H9 (cell line): Measurements from ENCODE around the gene ARHGEF25. TPM values are rescaled to one million over a fixed set of nuclear protein-coding genes. Genes with fewer than 3 reads are reported as not detected.

ENCODE experiments used
- DNase-seq: peaks from one replicate; pipeline ENCODE4 v3.0.0-alpha.2; 2017
- H2AFZ ChIP-seq: one replicate; pipeline ENCODE4 v1.6.1; 2013; ENCODE audit warnings: mild to moderate bottlenecking, low read length, control low read depth, moderate library complexity
- H2AK5ac ChIP-seq: 2 replicates; pipeline ENCODE4 v1.6.1; 2013; ENCODE audit warnings: low read length, control low read depth, mixed read lengths; ENCODE audit not compliant: insufficient read length
- H2BK120ac ChIP-seq: one replicate; pipeline ENCODE4 v1.6.1; 2013; ENCODE audit warnings: low read depth, mild to moderate bottlenecking, low read length, control low read depth, inconsistent platforms; ENCODE audit not compliant: poor library complexity, severe bottlenecking
- H2BK12ac ChIP-seq: 2 replicates; pipeline ENCODE4 v1.6.1; 2013; ENCODE audit warnings: low read length, control low read depth, mixed read lengths, low read depth; ENCODE audit not compliant: insufficient read length
- H2BK15ac ChIP-seq: 2 replicates; pipeline ENCODE4 v1.6.1; 2013; ENCODE audit warnings: low read depth, low read length, control low read depth
- H2BK20ac ChIP-seq: one replicate; pipeline ENCODE4 v1.6.1; 2013; ENCODE audit warnings: low read depth, mild to moderate bottlenecking, low read length, control low read depth, inconsistent platforms; ENCODE audit not compliant: poor library complexity, severe bottlenecking
- H2BK5ac ChIP-seq: 2 replicates; pipeline ENCODE4 v1.6.1; 2013; ENCODE audit warnings: low read length, control low read depth, mixed read lengths; ENCODE audit not compliant: insufficient read length
- H3K14ac ChIP-seq: 2 replicates; pipeline ENCODE4 v1.6.1; 2013; ENCODE audit warnings: low read length, control low read depth; ENCODE audit not compliant: insufficient read depth
- H3K18ac ChIP-seq: 2 replicates; pipeline ENCODE4 v1.6.1; 2013; ENCODE audit warnings: low read depth, mild to moderate bottlenecking, mixed read lengths, low read length, control low read depth; ENCODE audit not compliant: insufficient read length
- H3K23ac ChIP-seq: 2 replicates; pipeline ENCODE4 v1.6.1; 2013; ENCODE audit warnings: low read length, control low read depth, mixed read lengths, low read depth; ENCODE audit not compliant: insufficient read length
- H3K23me2 ChIP-seq: 2 replicates; pipeline ENCODE4 v1.6.1; 2013; ENCODE audit warnings: low read depth, mild to moderate bottlenecking, mixed read lengths, low read length, control low read depth; ENCODE audit not compliant: insufficient read length, poor library complexity, severe bottlenecking
- H3K27ac ChIP-seq: 2 replicates; pipeline ENCODE4 v1.5.1; 2013; ENCODE audit warnings: low read length, control low read depth, mixed read lengths, low read depth; ENCODE audit not compliant: insufficient read length
- H3K27me3 ChIP-seq: 2 replicates; pipeline ENCODE4 v1.6.1; 2013; ENCODE audit warnings: low read length, control low read depth, inconsistent platforms; ENCODE audit not compliant: insufficient read depth
- H3K4ac ChIP-seq: 2 replicates; pipeline ENCODE4 v1.6.1; 2013; ENCODE audit warnings: low read depth, mild to moderate bottlenecking, control low read depth, inconsistent platforms, low read length, moderate library complexity
- H3K4me1 ChIP-seq: 2 replicates; pipeline ENCODE4 v1.6.1; 2013; ENCODE audit warnings: low read length, control low read depth, inconsistent platforms; ENCODE audit not compliant: insufficient read depth
- H3K4me2 ChIP-seq: 2 replicates; pipeline ENCODE4 v1.6.1; 2013; ENCODE audit warnings: low read length, control low read depth, mixed read lengths; ENCODE audit not compliant: insufficient read length, insufficient read depth
- H3K56ac ChIP-seq: 2 replicates; pipeline ENCODE4 v1.6.1; 2013; ENCODE audit warnings: low read depth, mild to moderate bottlenecking, mixed read lengths, low read length, control low read depth; ENCODE audit not compliant: insufficient read length
- H3K79me1 ChIP-seq: 2 replicates; pipeline ENCODE4 v1.6.1; 2013; ENCODE audit warnings: low read depth, mild to moderate bottlenecking, moderate library complexity, low read length, control low read depth, inconsistent platforms; ENCODE audit not compliant: insufficient read depth, poor library complexity, severe bottlenecking
- H3K79me2 ChIP-seq: 2 replicates; pipeline ENCODE4 v1.6.1; 2013; ENCODE audit warnings: low read length, control low read depth, inconsistent platforms; ENCODE audit not compliant: insufficient read depth
- H3K9ac ChIP-seq: 2 replicates; pipeline ENCODE4 v1.6.1; 2013; ENCODE audit warnings: low read length, control low read depth, mixed read lengths; ENCODE audit not compliant: insufficient read length; ENCODE audit errors: extremely low read depth
- H3K9me3 ChIP-seq: one replicate; pipeline ENCODE4 v1.6.1; 2013; ENCODE audit warnings: low read depth, low read length, inconsistent platforms; ENCODE audit not compliant: control insufficient read depth
- H3T11ph ChIP-seq: one replicate; pipeline ENCODE4 v1.6.1; 2013; ENCODE audit warnings: mild to moderate bottlenecking, low read length, control low read depth, inconsistent platforms
- H4K20me1 ChIP-seq: one replicate; pipeline ENCODE4 v1.6.1; 2013; ENCODE audit not compliant: control insufficient read depth, insufficient read length, insufficient read depth
- H4K5ac ChIP-seq: 2 replicates; pipeline ENCODE4 v1.6.1; 2013; ENCODE audit warnings: low read depth, mild to moderate bottlenecking, mixed read lengths, low read length, control low read depth; ENCODE audit not compliant: insufficient read length
- H4K8ac ChIP-seq: replicated peaks from 2 replicates; pipeline ENCODE4 v1.6.1; 2013; ENCODE audit warnings: low read length, control low read depth, mixed read lengths, low read depth; ENCODE audit not compliant: insufficient read length
- H4K91ac ChIP-seq: 2 replicates; pipeline ENCODE4 v1.6.1; 2013; ENCODE audit warnings: low read depth, mild to moderate bottlenecking, moderate library complexity, mixed read lengths, low read length, control low read depth; ENCODE audit not compliant: insufficient read length
- H3K27ac Mint-ChIP-seq, 3 experiments: 2 replicates in 2 of 3; 3 replicates in 1 of 3; pipeline ENCODE4 v1.8.0; 2020 to 2021; ENCODE audit warnings: mixed read lengths in 3 of 3, mild to moderate bottlenecking in 1 of 3, moderate library complexity in 1 of 3
- H3K27me3 Mint-ChIP-seq: 2 replicates; pipeline ENCODE4 v1.8.0; 2021; ENCODE audit warnings: low read depth, mild to moderate bottlenecking, moderate library complexity, mixed read lengths
- H3K36me3 Mint-ChIP-seq, 3 experiments: 2 replicates in 2 of 3; 3 replicates in 1 of 3; pipeline ENCODE4 v1.8.0; 2020 to 2021; ENCODE audit warnings: low read depth in 3 of 3, mixed read lengths in 3 of 3; ENCODE audit not compliant: insufficient read depth in 1 of 3
- H3K4me1 Mint-ChIP-seq, 2 experiments: 2 replicates each; pipeline ENCODE4 v1.8.0; 2020; ENCODE audit warnings: mixed read lengths in 2 of 2
- H3K4me3 Mint-ChIP-seq, 2 experiments: 2 replicates in 1 of 2; 3 replicates in 1 of 2; pipeline ENCODE4 v1.8.0; 2020 to 2021; ENCODE audit warnings: mild to moderate bottlenecking in 2 of 2, mixed read lengths in 2 of 2, moderate library complexity in 1 of 2
- H3K9me3 Mint-ChIP-seq, 2 experiments: 2 replicates in 1 of 2; 3 replicates in 1 of 2; pipeline ENCODE4 v1.8.0; 2020; ENCODE audit warnings: mild to moderate bottlenecking in 2 of 2, mixed read lengths in 2 of 2, moderate library complexity in 1 of 2
- CTCF ChIP-seq: fragments of 200-600 bp; sonication (generic); conservative IDR thresholded peaks from 3 replicates; pipeline ENCODE4 v1.8.0; 2021; ENCODE audit warnings: antibody characterized with exemption, mild to moderate bottlenecking
- WGBS: extraction: QIAGEN DNeasy Blood & Tissue Kit; methylation state at CpG from one replicate; pipeline ENCODE4 v1.1.7; 2013; ENCODE audit warnings: missing lambda C conversion rate, low lambda C conversion rate, mixed read lengths; ENCODE audit not compliant: insufficient read length; ENCODE audit errors: extremely low coverage; 5-methylcytosine and 5-hydroxymethylcytosine counted together
- total RNA-seq: library from RNA; stranded (reverse); gene quantifications from 2 replicates; pipeline ENCODE4 v1.2.1, GENCODE V29; 2021

Gene ARHGEF25
- total RNA-seq, 1 experiment from 2014 or later = 22.6 TPM

GRCh38 chr12:57607958-57608663, 3.1 kb upstream of the ARHGEF25 start:
- Histone ChIP-seq H3K9me3 (no peaks in the 10 kb centered on the region), H3K4me2 (no peak overlapping the region), H4K91ac (no peak overlapping the region), H4K5ac (no peak overlapping the region), H2AFZ (no peak overlapping the region), H3K14ac (no peak overlapping the region), H2BK20ac (no peak overlapping the region), H3K27ac (no peak overlapping the region), H3K56ac (no peak overlapping the region), H3K23me2 (peaks cover 37% of the 10 kb centered on the region), H3K4me1 (peaks cover 3% of the 10 kb centered on the region), H4K20me1 (no peaks in the 10 kb centered on the region), H3K9ac (no peak overlapping the region), H3K79me1 (no peaks in the 10 kb centered on the region), H3T11ph (no peak overlapping the region), H2BK5ac (no peak overlapping the region), H2AK5ac (no peak overlapping the region), H2BK120ac (no peak overlapping the region), H3K23ac (no peak overlapping the region), H3K27me3 (no peaks in the 10 kb centered on the region; the same call in 1 of the 2 replicates), H4K8ac (no peak overlapping the region), H2BK12ac (no peak overlapping the region), H2BK15ac (no peak overlapping the region), H3K79me2 (no peaks in the 10 kb centered on the region), H3K18ac (no peak overlapping the region), H3K4ac (no peak overlapping the region)
- Mint-ChIP-seq H3K27me3 (peaks cover 13% of the 10 kb centered on the region), H3K36me3 (peaks cover 8 to 24% (median 23%) of the 10 kb centered on the region in 3 experiments), H3K4me1 (peaks cover 42 to 45% of the 10 kb centered on the region in 2 experiments), H3K4me3 (no peak overlapping the region; a peak in 2 of 5 replicates), H3K27ac (no peak overlapping the region; a peak in 1 of 7 replicates), H3K9me3 (no peaks in the 10 kb centered on the region; a peak in 1 of 5 replicates)
- no peak for DNase-seq
- TF ChIP-seq CTCF = no peak
- WGBS = no CpG with 5 or more reads among the region's 12 CpGs
